Coronary artery (tissue), 2 donors: ENCODE data around the gene NCBP1.

ENCODE experiments used
- DNase-seq: peaks from one replicate; pipeline ENCODE4 v3.0.0-alpha.2; 2017; ENCODE audit warnings: low spot score
- H3K27ac ChIP-seq, 2 donors: fragments of 200-600 bp; sonication (generic); one replicate each; pipeline ENCODE4 v1.5.1; 2016 to 2019
- H3K4me3 ChIP-seq: fragments of 200-600 bp; sonication (generic); 2 replicates; pipeline ENCODE4 v1.5.1; 2016; ENCODE audit warnings: mild to moderate bottlenecking, moderate library complexity
- TF ChIP-seq, protein P1 (sequence below): fragments of 200-600 bp; sonication (generic); IDR thresholded peaks from one replicate; pipeline ENCODE4 v1.5.1; 2019; ENCODE audit warnings: antibody characterized with exemption

Gene NCBP1

DNA sequence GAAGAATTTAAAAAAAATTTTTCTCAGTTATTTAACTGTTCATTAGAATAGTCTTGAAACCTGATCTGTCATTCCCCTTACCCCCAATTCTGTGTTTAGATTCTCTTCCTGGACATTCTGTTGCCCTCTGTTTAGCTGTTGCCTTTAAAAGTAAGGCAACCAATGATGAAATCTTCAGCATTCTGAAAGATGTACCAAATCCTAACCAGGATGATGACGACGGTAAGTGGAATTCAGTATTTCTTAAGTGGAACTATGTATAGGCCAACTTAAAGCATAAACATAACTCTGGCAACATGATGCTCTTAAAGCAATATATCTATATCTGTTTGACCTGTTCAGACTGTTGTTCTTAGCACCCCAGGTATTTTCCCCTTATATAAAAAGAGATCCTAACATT is 27.2 kb downstream of the NCBP1 start:
- DNase-seq: no peak
- Histone ChIP-seq H3K27ac (no peak overlapping the region), H3K4me3 (no peak overlapping the region)
- TF ChIP-seq, protein P1, sequence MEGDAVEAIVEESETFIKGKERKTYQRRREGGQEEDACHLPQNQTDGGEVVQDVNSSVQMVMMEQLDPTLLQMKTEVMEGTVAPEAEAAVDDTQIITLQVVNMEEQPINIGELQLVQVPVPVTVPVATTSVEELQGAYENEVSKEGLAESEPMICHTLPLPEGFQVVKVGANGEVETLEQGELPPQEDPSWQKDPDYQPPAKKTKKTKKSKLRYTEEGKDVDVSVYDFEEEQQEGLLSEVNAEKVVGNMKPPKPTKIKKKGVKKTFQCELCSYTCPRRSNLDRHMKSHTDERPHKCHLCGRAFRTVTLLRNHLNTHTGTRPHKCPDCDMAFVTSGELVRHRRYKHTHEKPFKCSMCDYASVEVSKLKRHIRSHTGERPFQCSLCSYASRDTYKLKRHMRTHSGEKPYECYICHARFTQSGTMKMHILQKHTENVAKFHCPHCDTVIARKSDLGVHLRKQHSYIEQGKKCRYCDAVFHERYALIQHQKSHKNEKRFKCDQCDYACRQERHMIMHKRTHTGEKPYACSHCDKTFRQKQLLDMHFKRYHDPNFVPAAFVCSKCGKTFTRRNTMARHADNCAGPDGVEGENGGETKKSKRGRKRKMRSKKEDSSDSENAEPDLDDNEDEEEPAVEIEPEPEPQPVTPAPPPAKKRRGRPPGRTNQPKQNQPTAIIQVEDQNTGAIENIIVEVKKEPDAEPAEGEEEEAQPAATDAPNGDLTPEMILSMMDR: no peak

DNA sequence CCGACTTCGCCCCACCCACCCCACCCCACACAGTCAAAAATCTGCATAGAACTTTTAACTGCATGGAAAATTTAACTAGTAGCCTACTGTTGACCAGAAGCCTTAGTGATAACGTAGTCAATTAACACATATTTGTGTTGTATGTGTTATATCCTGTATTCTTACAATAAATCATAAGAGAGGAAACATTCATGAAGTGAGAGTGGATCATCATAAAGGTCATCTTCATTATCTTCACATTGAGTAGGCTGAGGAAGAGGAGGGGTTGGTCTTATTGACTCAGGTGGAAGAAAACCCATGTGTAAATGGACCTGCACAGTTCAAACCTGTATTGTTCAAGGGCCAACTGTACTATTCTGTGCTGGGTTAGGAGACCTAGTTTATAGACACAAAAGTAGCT is 32.1 kb downstream of the NCBP1 start:
- no peak for DNase-seq
- TF ChIP-seq, protein P1: no peak
- Histone ChIP-seq H3K27ac (no peak overlapping the region), H3K4me3 (no peak overlapping the region)

DNA sequence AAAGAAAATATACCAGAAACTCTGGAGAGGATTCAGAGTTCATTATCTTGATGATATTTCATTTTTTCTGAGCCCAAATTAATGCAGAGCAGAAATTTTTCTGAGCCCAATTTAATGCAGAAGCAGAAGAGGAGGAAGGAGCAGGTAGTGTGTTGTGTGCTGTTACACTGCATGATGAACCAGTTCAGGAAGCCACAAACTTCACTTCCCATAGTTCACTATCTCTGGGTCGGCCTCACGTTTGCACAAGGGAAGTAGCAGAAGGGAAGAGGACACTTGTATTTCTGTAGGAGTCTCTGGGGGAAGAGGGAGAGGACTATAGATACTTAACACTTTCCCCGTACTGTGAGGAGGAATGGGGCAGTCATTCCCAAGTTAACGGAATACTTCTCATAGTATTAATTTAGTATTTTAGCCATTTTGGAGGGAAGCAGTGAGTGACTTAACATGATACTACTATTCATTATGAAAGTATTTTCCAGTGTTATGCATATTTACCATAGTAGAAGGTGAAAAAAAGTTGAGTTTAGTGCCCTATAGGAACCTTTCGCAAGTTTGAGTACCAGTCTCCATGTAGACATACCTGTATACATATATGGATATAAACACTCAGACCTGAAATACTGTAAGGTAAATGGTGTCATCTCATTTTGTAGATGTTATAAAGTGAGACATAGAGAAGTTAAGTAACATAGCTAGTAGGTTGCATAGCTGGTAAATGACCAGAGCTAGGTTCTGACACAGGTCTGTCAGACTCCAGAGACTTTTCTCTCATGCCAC is 33.5 kb downstream of the NCBP1 start:
- DNase-seq: no peak
- Histone ChIP-seq H3K27ac (no peak overlapping the region), H3K4me3 (no peak overlapping the region)
- TF ChIP-seq, protein P1: no peak

DNA sequence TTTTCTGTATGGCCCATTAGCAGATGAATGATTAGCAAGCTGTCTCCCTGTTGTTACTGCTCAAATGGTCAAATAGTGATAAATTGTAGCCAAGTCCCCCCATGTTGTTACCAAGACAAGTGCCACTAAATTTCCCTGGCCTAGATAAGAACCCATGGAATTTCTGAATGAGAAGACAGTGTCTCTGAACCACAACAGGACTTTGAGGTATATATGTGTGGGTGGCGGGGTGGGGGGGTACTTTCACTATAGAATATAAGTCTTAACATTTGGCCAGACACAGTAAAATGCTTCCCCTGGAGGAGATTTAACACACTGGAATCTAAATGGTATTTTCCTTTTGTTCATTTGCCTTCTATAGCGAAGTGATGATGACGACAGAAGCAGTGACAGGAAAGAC is 34.9 kb downstream of the NCBP1 start:
- TF ChIP-seq, protein P1: no peak
- no peak overlapping the region for H3K27ac ChIP-seq
- H3K4me3 ChIP-seq: no peak overlapping the region
- no peak for DNase-seq

DNA sequence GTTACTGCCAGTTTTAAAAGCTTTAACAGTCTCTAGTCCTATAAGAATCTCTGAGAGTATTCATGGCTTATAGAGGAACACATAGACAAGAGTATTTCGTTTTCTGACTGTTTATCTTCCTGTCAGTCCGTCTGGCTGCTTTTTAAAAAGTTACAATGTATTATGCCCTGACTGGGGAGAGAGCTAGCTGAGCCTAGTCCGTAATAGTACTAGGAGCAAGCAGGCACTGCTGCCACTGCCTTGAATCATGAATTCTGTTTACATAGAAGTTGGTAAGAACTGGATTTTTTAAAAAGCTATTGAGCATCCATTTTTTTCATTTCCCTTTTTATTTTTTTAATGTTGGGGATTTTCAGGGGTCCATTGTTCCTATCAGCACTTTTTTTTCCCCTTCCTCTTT is 37.0 kb downstream of the NCBP1 start:
- no peak overlapping the region for H3K27ac ChIP-seq
- no peak overlapping the region for H3K4me3 ChIP-seq
- DNase-seq: no peak
- TF ChIP-seq, protein P1: no peak

DNA sequence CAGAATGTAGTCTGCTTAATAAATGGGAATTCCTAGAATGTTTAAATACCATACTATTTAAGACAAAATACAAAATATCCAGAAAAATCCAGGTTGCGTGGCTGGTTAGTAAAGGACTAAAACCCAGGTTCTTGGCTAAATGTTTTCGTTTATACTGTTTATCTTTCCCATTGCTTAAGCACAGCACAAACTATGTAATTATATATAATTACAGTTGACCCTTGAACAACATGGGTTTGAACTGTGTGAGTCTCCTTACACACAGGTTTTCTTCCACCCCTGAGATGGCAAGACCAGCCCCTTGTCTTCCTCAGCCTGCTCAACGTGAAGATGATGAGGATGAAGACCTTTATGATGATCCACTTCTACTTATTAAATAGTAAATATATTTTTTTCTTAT is 38.8 kb downstream of the NCBP1 start:
- Histone ChIP-seq H3K4me3 (no peak overlapping the region), H3K27ac (no peak overlapping the region)
- no peak for DNase-seq
- TF ChIP-seq, protein P1: no peak

DNA sequence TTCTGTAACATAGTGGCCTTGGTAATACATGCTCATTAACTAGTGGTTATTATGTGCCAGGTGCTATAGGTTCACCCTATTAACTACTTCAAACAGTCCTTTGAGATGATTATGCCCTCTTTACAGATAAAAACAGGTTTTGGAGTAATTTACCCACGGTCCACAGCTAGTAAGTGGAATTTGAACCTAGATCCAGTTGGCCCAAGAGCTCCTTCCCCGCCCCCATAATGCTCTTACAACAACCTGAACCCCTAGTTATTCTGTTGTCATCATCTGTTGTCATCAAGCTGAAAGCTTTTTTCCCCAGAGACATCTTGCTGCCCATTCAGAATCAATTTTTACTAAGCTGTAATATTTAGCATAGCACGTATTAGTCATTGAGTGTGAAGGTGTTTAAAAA is 40.3 kb downstream of the NCBP1 start:
- Histone ChIP-seq H3K4me3 (no peak overlapping the region), H3K27ac (no peak overlapping the region)
- TF ChIP-seq, protein P1: no peak
- DNase-seq: no peak
